NCI-H446 (cell line): ENCODE data around the gene ANKZF1.
"Not testable (repeated sequence)": the region's sequence is repeated elsewhere in the genome, so short reads cannot be mapped to it uniquely, and the experiment has no call there.

Experiments used
- DNase-seq, 2 experiments: peaks; one replicate each; lab custom pipeline; 2025; lab: John Stamatoyannopoulos, UW

Gene ANKZF1

GRCh38 chr2:219254590-219255201 lies 25.1 kb downstream of the ANKZF1 start:
- DNase-seq = no peak

DNA sequence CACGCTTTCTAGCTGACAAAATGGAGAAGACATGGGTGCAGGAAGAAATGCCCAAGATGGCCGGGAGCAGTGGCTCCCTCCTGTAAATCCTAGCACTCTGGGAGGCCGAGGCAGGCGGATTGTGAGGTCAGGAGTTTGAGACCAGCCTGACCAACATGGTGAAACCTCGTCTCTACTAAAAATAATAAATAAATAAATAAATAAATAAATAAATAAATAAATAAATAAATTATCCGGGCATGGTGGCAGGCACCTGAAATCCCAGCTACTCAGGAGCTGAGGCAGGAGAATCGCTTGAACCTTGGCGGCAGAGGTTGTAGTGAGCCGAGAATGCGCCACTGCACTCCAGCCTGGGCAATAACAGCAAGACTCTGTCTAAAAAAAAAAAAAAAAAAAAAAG lies 29.3 kb downstream of the ANKZF1 start:
- not testable (repeated sequence) for DNase-seq

- DNase-seq = no peak
These were observed 31.6 kb downstream of the ANKZF1 start for GRCh38 chr2:219261024-219261855.

- no peak for DNase-seq
These were observed 36.6 kb downstream of the ANKZF1 start for GRCh38 chr2:219266232-219266631.

GRCh38 chr2:219266886-219267285 lies 37.3 kb downstream of the ANKZF1 start:
- no peak for DNase-seq

DNA sequence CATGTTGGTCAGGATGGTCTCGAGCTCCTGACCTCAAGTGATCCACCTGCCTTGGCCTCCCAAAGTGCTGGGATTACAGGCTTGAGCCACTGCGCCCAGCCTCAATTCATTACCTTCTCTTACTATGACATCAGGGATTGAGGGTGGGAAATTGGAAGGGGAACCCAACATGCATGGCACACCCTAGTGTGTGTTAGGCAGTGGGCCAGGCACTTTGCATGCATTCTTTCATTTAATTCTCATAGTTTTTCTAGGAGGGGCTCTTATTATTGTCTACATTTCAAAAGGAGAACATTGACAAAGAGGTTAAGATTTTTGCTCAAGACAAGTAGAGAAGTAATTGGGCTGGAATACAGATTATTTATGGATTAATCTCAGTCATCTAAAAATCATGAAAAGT lies 38.7 kb downstream of the ANKZF1 start:
- DNase-seq = no peak

DNA sequence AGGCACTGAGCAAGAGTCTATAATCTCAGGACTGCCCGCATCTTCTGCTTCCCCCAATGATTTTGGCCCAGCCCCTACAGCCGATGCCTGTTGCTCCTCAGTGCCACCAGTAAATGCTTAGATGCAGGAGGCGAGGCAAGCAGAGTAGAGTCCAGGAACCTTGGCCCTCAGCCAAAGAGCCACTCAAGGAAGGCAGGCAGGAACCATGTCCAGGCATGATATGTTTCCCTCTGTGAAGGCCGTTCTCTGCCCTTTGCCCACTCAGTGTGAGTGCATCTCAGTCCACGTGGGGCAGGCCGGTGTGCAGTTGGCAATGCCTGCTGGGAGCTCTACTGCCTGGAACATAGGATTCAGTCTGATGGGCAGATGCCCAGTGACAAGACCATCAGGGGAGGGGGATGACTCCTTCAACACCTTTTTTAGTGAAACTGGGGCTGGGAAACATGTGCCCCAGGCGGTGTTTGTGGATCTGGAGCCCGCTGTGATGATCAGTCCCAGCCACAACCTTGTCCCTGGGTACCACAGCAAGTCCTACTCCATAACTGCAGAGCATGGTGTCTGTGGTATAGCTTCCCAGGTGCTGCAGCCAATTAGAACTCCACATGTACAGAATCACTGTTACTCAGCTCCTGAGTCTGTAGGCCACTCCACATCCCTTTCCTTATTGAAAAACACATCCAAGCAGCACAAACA lies 39.9 kb downstream of the ANKZF1 start:
- no peak for DNase-seq

- DNase-seq = no peak
These were observed 40.4 kb downstream of the ANKZF1 start for GRCh38 chr2:219270055-219270372.

DNA sequence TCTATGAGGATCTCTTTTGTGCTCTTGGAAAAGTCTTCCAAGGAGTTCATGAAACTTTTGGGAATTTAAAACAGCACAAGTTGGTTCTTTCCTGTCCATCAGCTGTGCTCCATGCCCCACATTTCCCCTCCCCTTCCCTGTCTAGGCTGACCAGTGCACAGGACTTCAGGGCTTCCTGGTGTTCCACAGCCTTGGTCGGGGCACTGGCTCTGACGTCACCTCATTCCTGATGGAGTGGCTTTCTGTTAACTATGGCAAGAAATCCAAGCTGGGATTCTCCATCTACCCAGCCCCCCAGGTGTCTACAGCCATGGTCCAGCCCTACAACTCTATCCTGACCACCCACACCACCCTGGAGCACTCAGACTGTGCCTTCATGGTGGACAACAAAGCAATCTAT lies 41.4 kb downstream of the ANKZF1 start:
- DNase-seq = no peak

GRCh38 chr2:219272356-219272755 lies 42.8 kb downstream of the ANKZF1 start:
- no peak for DNase-seq

DNA sequence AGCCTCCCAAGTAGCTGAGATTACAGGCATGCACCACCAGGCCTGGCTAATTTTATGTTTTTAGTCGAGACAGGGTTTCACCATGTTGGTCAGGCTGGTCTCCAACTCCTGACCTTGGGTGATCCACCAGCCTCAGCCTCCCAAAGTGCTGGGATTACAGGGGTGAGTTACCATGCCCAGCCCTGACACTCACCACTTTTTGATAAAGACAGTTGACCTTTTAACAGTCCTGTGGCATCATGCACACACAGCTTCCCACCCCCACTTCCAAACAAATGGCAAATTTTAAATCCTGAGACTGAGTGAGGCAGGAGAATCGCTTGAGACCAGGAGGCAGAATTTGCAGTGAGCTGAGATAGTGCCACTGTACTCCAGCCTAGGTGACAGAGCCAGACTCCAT lies 43.4 kb downstream of the ANKZF1 start:
- no peak for DNase-seq

DNA sequence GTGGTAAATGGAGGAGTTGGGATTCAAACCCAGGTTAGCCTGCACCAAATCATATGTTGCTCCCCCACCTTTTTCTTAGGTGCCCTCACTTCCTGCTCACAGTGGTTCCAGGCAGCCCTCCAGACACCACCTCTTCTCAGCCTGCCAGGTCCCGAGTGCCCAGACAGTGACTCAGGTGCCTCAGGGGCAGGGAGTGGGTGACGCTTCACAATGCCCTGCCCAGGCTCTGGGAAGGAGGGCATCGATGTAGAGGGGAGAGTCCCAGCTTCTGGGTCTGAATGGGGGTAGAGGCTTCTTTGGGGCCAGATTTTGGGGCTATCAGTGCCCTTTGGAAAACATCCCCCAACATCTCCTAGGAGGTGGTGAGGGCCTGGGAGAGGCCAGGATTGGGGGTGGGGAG lies 44.3 kb downstream of the ANKZF1 start:
- DNase-seq = no peak

- DNase-seq = no peak
These were observed 44.8 kb downstream of the ANKZF1 start for GRCh38 chr2:219274361-219274921.

GRCh38 chr2:219277703-219278654 lies 48.4 kb downstream of the ANKZF1 start:
- DNase-seq = peak; percentile 33 to 73

DNA sequence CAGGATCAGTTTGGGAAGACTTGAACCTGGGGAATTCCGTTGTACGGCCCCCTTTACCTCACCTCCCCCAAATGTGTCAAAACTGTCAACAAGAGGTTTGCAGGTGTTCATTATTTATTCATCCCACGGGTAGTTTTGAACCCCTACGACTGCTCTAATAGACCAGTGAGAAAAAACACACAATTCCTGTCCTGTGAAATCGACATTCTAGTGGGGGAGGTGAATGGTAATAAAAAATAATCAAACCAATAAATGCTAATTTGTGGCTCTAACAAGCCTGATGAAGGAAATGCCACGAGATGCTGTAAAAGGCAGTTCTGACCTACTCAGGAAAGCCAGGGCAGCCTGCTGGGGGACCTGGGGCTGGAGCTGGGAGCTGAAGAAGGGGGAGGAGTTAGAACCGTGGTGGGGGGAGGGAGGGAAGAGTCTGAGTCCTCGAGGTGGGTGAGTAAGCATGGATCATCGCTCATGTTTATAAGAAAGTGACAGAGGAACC lies 49.1 kb downstream of the ANKZF1 start:
- DNase-seq = no peak

DNA sequence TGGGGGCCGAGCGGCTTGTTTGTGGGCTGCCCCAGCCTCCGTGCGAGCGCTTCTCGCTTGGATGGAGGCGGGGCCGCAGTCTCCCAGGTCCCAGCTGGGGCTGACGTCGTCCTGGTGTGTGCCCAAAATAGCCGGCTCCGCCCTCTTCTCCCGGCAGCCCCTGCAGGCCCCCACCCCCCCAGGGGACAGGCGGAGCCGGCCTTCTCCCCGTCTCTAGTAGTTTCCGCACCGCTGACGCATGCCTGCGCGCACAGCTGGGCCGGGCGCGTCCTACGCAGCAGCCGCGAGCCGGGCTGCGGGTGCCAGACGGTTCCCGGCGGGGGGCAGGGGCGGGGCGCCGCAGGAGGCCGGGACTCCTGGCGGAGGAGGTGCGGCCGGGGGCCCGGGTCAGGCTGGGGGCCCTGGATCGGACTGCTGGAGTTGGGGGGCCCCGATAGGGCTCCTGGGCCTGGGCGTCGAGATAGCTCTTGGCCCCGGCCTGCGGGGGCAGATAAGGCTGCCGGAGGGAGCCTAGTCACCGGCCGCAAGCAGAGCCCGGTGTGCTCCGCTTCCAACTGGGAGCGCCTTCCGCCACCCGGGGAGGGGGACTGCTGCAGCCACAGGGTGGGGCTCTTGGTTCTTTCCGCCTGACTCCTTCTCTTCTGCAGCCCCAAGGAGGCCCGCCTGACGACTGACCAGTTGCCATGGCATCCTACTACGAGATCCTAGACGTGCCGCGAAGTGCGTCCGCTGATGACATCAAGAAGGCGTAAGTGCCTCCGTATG lies 49.7 kb downstream of the ANKZF1 start, which contains the start of gene DNAJB2:
Gene DNAJB2, plus strand, starts transcription at position 216 of the 765 bp plus-strand sequence. Its CDS starts 468 bp downstream, at position 684.
- peak; percentile 92 to 98 for DNase-seq

GRCh38 chr2:219279916-219280516 lies 50.4 kb downstream of the ANKZF1 start:
- no peak for DNase-seq

DNA sequence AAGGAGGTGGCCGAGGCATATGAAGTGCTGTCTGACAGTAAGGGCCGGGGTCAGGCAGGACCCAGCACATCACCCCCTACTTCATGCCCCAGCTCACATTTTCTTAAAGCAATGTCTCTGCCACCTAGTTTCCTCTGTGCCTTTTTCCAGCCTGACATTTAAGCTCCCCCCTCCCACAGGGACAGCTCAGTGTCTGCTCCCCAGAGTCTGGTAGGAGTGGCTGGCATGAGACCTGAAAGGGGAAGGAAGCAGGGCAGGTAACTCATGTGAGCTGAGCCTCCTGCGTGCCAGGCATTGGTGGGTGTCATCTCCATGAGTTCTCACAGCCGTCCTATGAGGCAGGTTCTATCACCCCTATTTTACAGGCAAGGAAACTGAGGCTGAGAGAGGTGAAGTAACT lies 51.0 kb downstream of the ANKZF1 start:
- no peak for DNase-seq

- no peak for DNase-seq
These were observed 52.0 kb downstream of the ANKZF1 start for GRCh38 chr2:219281588-219281987.

GRCh38 chr2:219282375-219282774 lies 52.8 kb downstream of the ANKZF1 start:
- DNase-seq = no peak
